K562 (cell line): ENCODE measurements around the gene NMBR. TPM values are rescaled to one million over a fixed set of nuclear protein-coding genes. Genes with fewer than 3 reads are reported as not detected.

ENCODE experiments used
- ATAC-seq: fragments of 200-7000 bp; cut with Tn5 transposase; 3 replicates; pipeline ENCODE4 v1.9.1; 2020; ENCODE audit warnings: moderate library complexity
- BruUV-seq: library from RNA; stranded (reverse); fragments of 400-500 nt; replicated peaks from 2 replicates; lab custom pipeline; 2021; lab: Mats Ljungman, UMichigan
- CTCF ChIA-PET: fragments of 300-600 bp; formaldehyde crosslinking; extraction: SDS; loops from one replicate; lab custom pipeline; 2021; ENCODE audit warnings: low intra/inter-chr PET ratio; lab: Yijun Ruan, JAX
- POLR2A ChIA-PET: fragments of 300-600, 350-650 bp; sonication (Branson Sonifier 250); formaldehyde crosslinking; extraction: SDS; loops from one replicate; lab custom pipeline; 2021; ENCODE audit warnings: antibody characterized with exemption, inconsistent platforms; lab: Yijun Ruan, JAX
- DNase-seq, 4 experiments: peaks; one replicate each; pipeline versions ENCODE4 v3.0.0 to v3.0.0-alpha.2; 2011 to 2018; ENCODE audit warnings: low spot score in 3 of 4, mixed read lengths in 3 of 4; ENCODE audit errors: extremely low read depth in 1 of 4
- FAIRE-seq: peaks from 2 replicates; lab custom pipeline; 2011; peaks lifted over from hg19 to GRCh38; lab: Jason Lieb, UNC
- H2AFZ ChIP-seq: 2 replicates; pipeline ENCODE4 v1.6.0; 2011; ENCODE audit warnings: low read depth, low read length, control low read depth, inconsistent platforms
- H3K27ac ChIP-seq: fragments of 200-600 bp; 3 replicates; pipeline ENCODE4 v1.8.0; 2011; ENCODE audit warnings: low read depth, mild to moderate bottlenecking, control low read depth, inconsistent platforms, low read length, moderate library complexity, mixed read lengths; ENCODE audit errors: extremely low read depth
- H3K27me3 ChIP-seq, 2 experiments: fragments of 300-600 bp in 1 of 2; 2 replicates in 1 of 2; 3 replicates in 1 of 2; pipeline versions ENCODE4 v1.6.0 to v1.8.0; 2011; ENCODE audit warnings: inconsistent platforms in 2 of 2, low read length in 2 of 2, mild to moderate bottlenecking in 1 of 2, mixed read lengths in 1 of 2, moderate library complexity in 1 of 2; ENCODE audit not compliant: control insufficient read depth in 2 of 2, insufficient read depth in 2 of 2
- H3K36me3 ChIP-seq: fragments of 300-600 bp; 3 replicates; pipeline ENCODE4 v1.8.0; 2011; ENCODE audit warnings: mild to moderate bottlenecking, low read length, inconsistent platforms; ENCODE audit not compliant: control insufficient read depth, insufficient read depth
- H3K4me1 ChIP-seq, 2 experiments: fragments of 200-600 bp in 1 of 2; replicated peaks in 1 of 2; 2 replicates in 1 of 2; 3 replicates in 1 of 2; pipeline versions ENCODE4 v1.5.1 to v1.8.0; 2011; ENCODE audit warnings: inconsistent platforms in 2 of 2, low read length in 2 of 2, mild to moderate bottlenecking in 1 of 2, mixed read lengths in 1 of 2, moderate library complexity in 1 of 2; ENCODE audit not compliant: control insufficient read depth in 2 of 2, insufficient read depth in 2 of 2
- H3K4me2 ChIP-seq: 2 replicates; pipeline ENCODE4 v1.6.1; 2011; ENCODE audit warnings: low read length, control low read depth, inconsistent platforms, mixed read lengths; ENCODE audit not compliant: insufficient read depth
- H3K4me3 ChIP-seq: fragments of 200-600 bp; sonication (generic), shearing (Covaris generic); 2 replicates; pipeline ENCODE4 v1.5.1; 2016; ENCODE audit warnings: control low read depth, inconsistent platforms
- H3K79me2 ChIP-seq: fragments of 200-600 bp; 3 replicates; pipeline ENCODE4 v1.8.0; 2011; ENCODE audit warnings: low read length, inconsistent platforms; ENCODE audit not compliant: control insufficient read depth, insufficient read depth
- H3K9ac ChIP-seq, 2 experiments: 2 replicates each; pipeline versions ENCODE4 v1.6.0 to v1.6.1; 2011; ENCODE audit warnings: low read depth in 2 of 2, low read length in 2 of 2, control low read depth in 1 of 2, inconsistent platforms in 1 of 2, mild to moderate bottlenecking in 1 of 2, mixed read lengths in 1 of 2; ENCODE audit not compliant: insufficient read depth in 1 of 2
- H3K9me1 ChIP-seq: one replicate; pipeline ENCODE4 v1.6.0; 2011; ENCODE audit warnings: inconsistent platforms, mild to moderate bottlenecking, low read length, moderate library complexity; ENCODE audit not compliant: control insufficient read depth, insufficient read depth
- H3K9me3 ChIP-seq: replicated peaks from 2 replicates; pipeline ENCODE4 v1.5.1; 2011; ENCODE audit warnings: low read depth, low read length, inconsistent platforms; ENCODE audit not compliant: control insufficient read depth, insufficient read depth
- H4K20me1 ChIP-seq: replicated peaks from 2 replicates; pipeline ENCODE4 v1.6.1; 2011; ENCODE audit warnings: low read length, inconsistent platforms, mixed read lengths; ENCODE audit not compliant: control insufficient read depth, insufficient read depth
- ATF4 ChIP-seq: fragments of 450-650 bp; formaldehyde crosslinking; IDR thresholded peaks from 2 replicates; pipeline ENCODE4 v1.4.0; 2022; ENCODE audit warnings: mild to moderate bottlenecking, moderate library complexity
- CEBPG ChIP-seq, 3 experiments: fragments of 200-800 bp in 1 of 3; sonication (Bioruptor generic) in 1 of 3; sonication (generic) in 1 of 3; formaldehyde crosslinking in 1 of 3; IDR thresholded peaks in 2 of 3; conservative IDR thresholded peaks in 1 of 3; 2 replicates each; pipeline versions ENCODE4 v1.6.1 to v1.8.0; 2016 to 2022; ENCODE audit warnings: missing compliant biosample characterization in 2 of 3, missing genetic modification characterization in 2 of 3, mild to moderate bottlenecking in 1 of 3, missing genetic modification reagents in 1 of 3
- MAZ ChIP-seq, 2 experiments: fragments of 450-650 bp in 1 of 2; sonication (generic) in 1 of 2; formaldehyde crosslinking; IDR thresholded peaks in 1 of 2; conservative IDR thresholded peaks in 1 of 2; 2 replicates each; pipeline versions ENCODE4 v1.4.0 to v1.5.0; 2020; ENCODE audit warnings: mild to moderate bottlenecking in 1 of 2, missing genetic modification reagents in 1 of 2
- RCOR1 ChIP-seq, 2 experiments: IDR thresholded peaks; 2 replicates each; pipeline ENCODE4 v1.6.1; 2012; ENCODE audit warnings: low read depth in 2 of 2, low read length in 2 of 2, borderline replicate concordance in 1 of 2, improper control_type of control experiment in 1 of 2
- SMARCA5 ChIP-seq: fragments of 450-650 bp; IDR thresholded peaks from 2 replicates; pipeline ENCODE4 v1.6.1; 2016
- SREBF1 ChIP-seq: fragments of 150-350 bp; IDR thresholded peaks from 2 replicates; pipeline ENCODE4 v1.6.1; 2014; ENCODE audit warnings: antibody characterized with exemption, low read depth, low read length, borderline replicate concordance
- ZNF717 ChIP-seq: fragments of 250-450 bp; sonication (Bioruptor Pico); IDR thresholded peaks from 2 replicates; pipeline ENCODE4 v1.5.0; 2021
- ZNF785 ChIP-seq: fragments of 250-450 bp; sonication (Bioruptor Pico); IDR thresholded peaks from 2 replicates; pipeline ENCODE4 v1.4.0; 2020; ENCODE audit warnings: mild to moderate bottlenecking
- WGBS: fragments of 100-300 bp; shearing (Covaris generic); methylation state at CpG from one replicate; pipeline ENCODE4 v1.1.6; 2016; ENCODE audit warnings: low coverage, mixed read lengths; ENCODE audit not compliant: insufficient coverage; ENCODE audit errors: missing lambda C conversion rate; 5-methylcytosine and 5-hydroxymethylcytosine counted together
- in situ Hi-C: fragments of 300-500 bp; cut with MboI; formaldehyde crosslinking; loops from 4 replicates; pipeline ENCODE4 v1.15.0; 2018; ENCODE audit warnings: inconsistent platforms, mixed read lengths
- intact Hi-C: fragments of 100-400 bp; cut with micrococcal nuclease; formaldehyde crosslinking; loops from 2 replicates; pipeline ENCODE4 v1.14.2; 2022
- polyA plus RNA-seq, 8 experiments: library from polyadenylated mRNA; depleted of rRNA in 4 of 8; stranded (reverse) in 5 of 8; unstranded in 3 of 8; fragments of >200 nt; fragmentation: Nextera tagmentation in 2 of 8; fragmentation: Illumina TruSeq in 1 of 8; extraction: Ambion mirVana in 2 of 8; extraction: Trizol in 1 of 8; gene quantifications; 2 replicates each; pipeline versions ENCODE4 v1.2.1 to v1.2.3, GENCODE V29; 2011 to 2014; ENCODE audit warnings: inconsistent platforms in 1 of 8, missing spikeins in 1 of 8
- total RNA-seq, 7 experiments: library from RNA; depleted of rRNA in 6 of 7; stranded (reverse); fragments of >200 nt in 6 of 7; fragmentation: Illumina TruSeq in 2 of 7; extraction: Trizol in 2 of 7; gene quantifications; 2 replicates each; pipeline versions ENCODE4 v1.2.1 to v1.2.3, GENCODE V29; 2011 to 2021; ENCODE audit warnings: low replicate concordance in 1 of 7

NMBR gene
- total and polyA plus RNA-seq, 9 of the 15 experiments (the other 6 are each of a cell fraction or from before 2014, with no cell fraction given) = not detected

- no peaks in the 10 kb centered on the region for H3K4me1 ChIP-seq
- H2AFZ ChIP-seq = peak overlapping the region; percentile 73
- no peak overlapping the region for H3K27ac ChIP-seq
- intact Hi-C loops = no loop called here
- WGBS = 7% methylated on average over 12 of the region's 12 CpGs
- no peak for FAIRE-seq
- H3K79me2 ChIP-seq = no peaks in the 10 kb centered on the region
- peak overlapping the region; percentile 7; the same call in 1 of the 2 replicates for H3K4me3 ChIP-seq
- CTCF ChIA-PET = no interaction called here
- no peaks in the 10 kb centered on the region for H3K9me3 ChIP-seq
- ATAC-seq = peak; percentile 66
- BruUV-seq = no TSS peak
- H3K36me3 ChIP-seq = no peaks in the 10 kb centered on the region
- H3K9ac ChIP-seq = no peak overlapping the region
- in situ Hi-C loops = no loop called here
- DNase-seq = no peak
- TF ChIP-seq ATF4 (CRISPR knock-in tag) (no peak), MAZ (CRISPR knock-in tag; conservative IDR thresholded peaks at IDR 0.05 in 1 of 2, IDR thresholded peaks at IDR 0.05 in 1 of 2) (no peak), ZNF717 (CRISPR knock-in tag) (no peak), RCOR1 (IDR thresholded peaks at IDR 0.05; ENCODE audit: borderline replicate concordance in 1 of 2, low read depth in 2 of 2, low read length in 2 of 2) (no peak), SMARCA5 (no peak), CEBPG (CRISPR knock-in tag; IDR thresholded peaks at IDR 0.05) (no peak), CEBPG (tag; conservative IDR thresholded peaks at IDR 0.05 in 1 of 2, IDR thresholded peaks at IDR 0.05 in 1 of 2) (no peak), ZNF785 (CRISPR knock-in tag) (no peak), SREBF1 (no peak)
- TF ChIP-seq, all 486 proteins: peak for 0
- Histone ChIP-seq H3K9me1 (no peaks in the 10 kb centered on the region), H3K27me3 (no peaks in the 10 kb centered on the region), H4K20me1 (no peaks in the 10 kb centered on the region), H3K4me2 (peak overlapping the region; percentile 46)
- POLR2A ChIA-PET = no interaction called here
These were observed 98.9 kb downstream of the NMBR start for GRCh38 chr6:142047934-142048592.
